Ishikawa (cell line): ENCODE data around the gene PGC.

Experiments used
- CEBPB ChIP-seq: IDR thresholded peaks from 2 replicates; pipeline ENCODE4 v1.6.1; 2012
- CREB1 ChIP-seq: IDR thresholded peaks from 2 replicates; pipeline ENCODE4 v1.6.1; 2012; ENCODE audit warnings: low read depth
- EGR1 ChIP-seq: IDR thresholded peaks from 2 replicates; pipeline ENCODE4 v1.6.1; 2012
- EP300 ChIP-seq: IDR thresholded peaks from 2 replicates; pipeline ENCODE4 v1.6.1; 2012; ENCODE audit warnings: borderline replicate concordance
- FOXM1 ChIP-seq: IDR thresholded peaks from 2 replicates; pipeline ENCODE4 v1.6.1; 2012; ENCODE audit warnings: low read depth, borderline replicate concordance
- NFIC ChIP-seq: IDR thresholded peaks from 2 replicates; pipeline ENCODE4 v1.6.1; 2012
- RAD21 ChIP-seq: IDR thresholded peaks from 2 replicates; pipeline ENCODE4 v1.6.1; 2012; ENCODE audit warnings: low read depth
- TAF1 ChIP-seq: IDR thresholded peaks from 2 replicates; pipeline ENCODE4 v1.6.1; 2012; ENCODE audit warnings: low read depth, mild to moderate bottlenecking
- TCF12 ChIP-seq: IDR thresholded peaks from 2 replicates; pipeline ENCODE4 v1.6.1; 2012; ENCODE audit warnings: low read depth
- TEAD4 ChIP-seq: IDR thresholded peaks from 2 replicates; pipeline ENCODE4 v1.6.1; 2012
- YY1 ChIP-seq: IDR thresholded peaks from 2 replicates; pipeline ENCODE4 v1.6.1; 2012; ENCODE audit warnings: low read depth
- ZBTB7A ChIP-seq: IDR thresholded peaks from 2 replicates; pipeline ENCODE4 v1.6.1; 2012; ENCODE audit warnings: low read depth
- TF ChIP-seq, protein P1 (sequence below): IDR thresholded peaks from 2 replicates; pipeline ENCODE4 v1.6.1; 2012
- TF ChIP-seq, protein P2 (sequence below): IDR thresholded peaks from 2 replicates; pipeline ENCODE4 v1.6.1; 2012
- TF ChIP-seq, protein P3 (sequence below): IDR thresholded peaks from 2 replicates; pipeline ENCODE4 v1.6.1; 2012; ENCODE audit warnings: low read depth, mild to moderate bottlenecking

Gene PGC

DNA sequence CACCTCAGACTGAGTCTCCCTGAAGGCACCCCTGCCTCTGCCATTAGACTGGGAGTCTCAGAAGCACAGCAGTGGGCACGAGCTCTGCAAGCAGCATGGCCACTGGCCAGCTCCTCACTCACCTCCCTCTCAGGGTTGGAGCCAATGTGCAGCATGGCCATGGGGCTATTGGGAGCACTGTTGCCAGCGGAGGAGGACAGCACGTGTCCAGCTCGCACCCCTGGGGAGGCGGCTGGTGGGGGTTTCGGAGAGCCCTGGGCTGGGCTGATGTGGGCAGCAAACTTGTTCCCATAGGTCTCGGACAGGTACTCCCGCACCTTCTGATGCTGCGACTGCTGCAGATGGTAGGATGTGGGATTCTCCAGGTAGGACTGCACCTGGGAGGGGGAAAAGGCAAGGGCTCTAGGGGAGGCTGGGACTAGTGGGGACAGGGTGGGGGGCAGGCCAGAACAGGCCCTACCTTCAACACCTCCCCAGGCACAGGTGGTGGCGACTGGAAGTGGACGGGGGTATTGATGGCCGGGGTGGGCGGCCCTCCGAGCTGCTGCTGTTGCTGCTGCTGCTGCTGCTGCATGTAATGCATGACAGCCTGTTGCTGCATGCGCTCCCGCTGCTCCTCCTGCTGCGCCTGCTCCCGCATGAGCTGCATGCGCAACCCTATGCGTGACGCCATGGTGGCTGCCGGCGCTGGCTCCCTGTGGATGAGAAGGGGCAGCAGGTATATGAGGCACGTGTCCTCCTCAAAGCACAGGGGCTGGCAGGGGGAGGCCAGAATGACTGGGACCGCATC is 56.5 kb downstream of the PGC start:
- TF ChIP-seq, protein P1, sequence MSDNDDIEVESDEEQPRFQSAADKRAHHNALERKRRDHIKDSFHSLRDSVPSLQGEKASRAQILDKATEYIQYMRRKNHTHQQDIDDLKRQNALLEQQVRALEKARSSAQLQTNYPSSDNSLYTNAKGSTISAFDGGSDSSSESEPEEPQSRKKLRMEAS, result no peak
- TF ChIP-seq CREB1, result no peak
- TF ChIP-seq TAF1, result no peak
- no peak for TF ChIP-seq NFIC
- TF ChIP-seq FOXM1, result no peak
- TF ChIP-seq, protein P2, sequence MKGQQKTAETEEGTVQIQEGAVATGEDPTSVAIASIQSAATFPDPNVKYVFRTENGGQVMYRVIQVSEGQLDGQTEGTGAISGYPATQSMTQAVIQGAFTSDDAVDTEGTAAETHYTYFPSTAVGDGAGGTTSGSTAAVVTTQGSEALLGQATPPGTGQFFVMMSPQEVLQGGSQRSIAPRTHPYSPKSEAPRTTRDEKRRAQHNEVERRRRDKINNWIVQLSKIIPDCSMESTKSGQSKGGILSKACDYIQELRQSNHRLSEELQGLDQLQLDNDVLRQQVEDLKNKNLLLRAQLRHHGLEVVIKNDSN, result no peak

DNA sequence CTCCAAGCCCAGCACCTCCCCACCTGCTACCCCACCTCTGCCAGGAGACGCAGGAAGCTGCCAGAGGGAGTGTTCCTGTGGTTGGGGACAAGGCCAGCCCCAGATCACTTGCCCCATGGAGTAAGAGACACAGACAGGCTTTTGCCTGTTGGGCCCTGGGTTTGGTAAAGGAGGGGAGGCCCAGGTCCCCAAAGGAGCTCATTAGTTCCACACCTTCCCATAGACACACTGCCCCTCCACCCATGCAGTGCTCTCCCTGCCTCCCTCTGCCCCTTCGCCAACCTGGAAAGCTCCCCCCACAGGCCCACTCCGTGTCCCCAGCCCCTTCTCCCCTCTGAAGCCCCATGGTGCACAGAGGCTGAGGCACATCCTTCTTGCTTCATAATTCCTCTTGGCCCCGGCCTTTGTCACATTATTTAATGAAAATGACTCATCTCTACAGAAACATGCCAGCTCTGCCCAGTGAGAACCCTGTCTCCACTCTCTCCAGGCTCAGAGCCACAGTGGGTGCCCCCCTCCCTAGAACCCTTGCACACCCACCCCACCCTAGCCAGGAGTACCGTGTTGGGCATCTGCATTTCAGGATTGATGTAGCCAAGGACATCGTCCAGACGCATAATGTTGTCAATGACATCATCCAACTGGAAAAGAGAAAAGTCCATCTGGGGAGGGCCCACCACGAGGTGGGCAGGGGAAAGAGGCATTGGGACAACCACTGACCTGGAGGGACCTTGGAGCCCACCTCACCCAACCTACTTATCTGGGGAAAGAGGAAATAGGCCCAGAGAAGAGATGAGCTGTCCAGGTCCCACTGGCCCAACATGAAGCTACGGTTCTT is 57.8 kb downstream of the PGC start:
- TF ChIP-seq EGR1 (no peak), CEBPB (no peak), EP300 (no peak), TCF12 (no peak), FOXM1 (no peak), TAF1 (no peak), CREB1 (no peak), ZBTB7A (no peak), RAD21 (no peak), TEAD4 (no peak), NFIC (no peak), YY1 (no peak)
- TF ChIP-seq, protein P3, sequence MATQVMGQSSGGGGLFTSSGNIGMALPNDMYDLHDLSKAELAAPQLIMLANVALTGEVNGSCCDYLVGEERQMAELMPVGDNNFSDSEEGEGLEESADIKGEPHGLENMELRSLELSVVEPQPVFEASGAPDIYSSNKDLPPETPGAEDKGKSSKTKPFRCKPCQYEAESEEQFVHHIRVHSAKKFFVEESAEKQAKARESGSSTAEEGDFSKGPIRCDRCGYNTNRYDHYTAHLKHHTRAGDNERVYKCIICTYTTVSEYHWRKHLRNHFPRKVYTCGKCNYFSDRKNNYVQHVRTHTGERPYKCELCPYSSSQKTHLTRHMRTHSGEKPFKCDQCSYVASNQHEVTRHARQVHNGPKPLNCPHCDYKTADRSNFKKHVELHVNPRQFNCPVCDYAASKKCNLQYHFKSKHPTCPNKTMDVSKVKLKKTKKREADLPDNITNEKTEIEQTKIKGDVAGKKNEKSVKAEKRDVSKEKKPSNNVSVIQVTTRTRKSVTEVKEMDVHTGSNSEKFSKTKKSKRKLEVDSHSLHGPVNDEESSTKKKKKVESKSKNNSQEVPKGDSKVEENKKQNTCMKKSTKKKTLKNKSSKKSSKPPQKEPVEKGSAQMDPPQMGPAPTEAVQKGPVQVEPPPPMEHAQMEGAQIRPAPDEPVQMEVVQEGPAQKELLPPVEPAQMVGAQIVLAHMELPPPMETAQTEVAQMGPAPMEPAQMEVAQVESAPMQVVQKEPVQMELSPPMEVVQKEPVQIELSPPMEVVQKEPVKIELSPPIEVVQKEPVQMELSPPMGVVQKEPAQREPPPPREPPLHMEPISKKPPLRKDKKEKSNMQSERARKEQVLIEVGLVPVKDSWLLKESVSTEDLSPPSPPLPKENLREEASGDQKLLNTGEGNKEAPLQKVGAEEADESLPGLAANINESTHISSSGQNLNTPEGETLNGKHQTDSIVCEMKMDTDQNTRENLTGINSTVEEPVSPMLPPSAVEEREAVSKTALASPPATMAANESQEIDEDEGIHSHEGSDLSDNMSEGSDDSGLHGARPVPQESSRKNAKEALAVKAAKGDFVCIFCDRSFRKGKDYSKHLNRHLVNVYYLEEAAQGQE, result no peak
- TF ChIP-seq, protein P1, result no peak
- TF ChIP-seq, protein P2, result no peak

DNA sequence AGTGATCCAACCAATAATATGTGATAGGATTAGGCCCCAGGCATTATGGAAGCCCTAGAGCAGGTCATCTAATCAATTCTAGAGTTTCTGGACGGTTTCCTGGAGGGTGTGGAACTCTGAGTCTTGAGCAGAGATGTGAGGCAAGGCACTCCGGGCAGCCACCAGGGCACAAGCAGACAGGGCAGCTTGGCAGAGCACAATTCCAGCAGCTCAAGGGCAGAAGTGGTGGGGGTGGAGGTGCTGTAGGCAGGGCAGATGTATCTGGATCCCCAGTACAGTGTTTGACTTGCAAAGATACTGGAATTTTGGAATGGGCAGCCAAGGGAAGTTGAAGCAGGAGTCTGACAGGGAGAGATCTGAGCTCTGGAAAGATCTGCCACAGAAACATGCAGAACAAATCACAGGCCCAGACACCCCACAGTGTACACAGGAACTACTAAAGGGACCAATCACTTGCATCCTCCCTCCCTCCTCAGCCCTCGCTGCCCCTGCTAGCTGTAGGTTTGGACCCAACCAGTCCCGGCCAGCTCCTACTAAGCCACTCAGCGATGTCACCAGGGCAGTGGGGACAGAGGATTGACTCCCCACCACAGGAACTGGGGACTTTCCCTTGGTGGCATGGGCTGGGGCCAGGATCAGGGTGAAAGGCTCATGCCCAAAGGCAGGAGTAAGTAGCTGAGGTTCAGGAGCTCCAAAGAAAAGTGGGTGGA is 58.8 kb downstream of the PGC start:
- TF ChIP-seq EGR1, result no peak
- no peak for TF ChIP-seq EP300
- TF ChIP-seq, protein P1, result no peak
- TF ChIP-seq FOXM1, result no peak
- no peak for TF ChIP-seq CEBPB
- TF ChIP-seq, protein P3, result no peak
- TF ChIP-seq RAD21, result no peak
- TF ChIP-seq TEAD4, result no peak
- TF ChIP-seq TAF1, result no peak
- no peak for TF ChIP-seq NFIC

DNA sequence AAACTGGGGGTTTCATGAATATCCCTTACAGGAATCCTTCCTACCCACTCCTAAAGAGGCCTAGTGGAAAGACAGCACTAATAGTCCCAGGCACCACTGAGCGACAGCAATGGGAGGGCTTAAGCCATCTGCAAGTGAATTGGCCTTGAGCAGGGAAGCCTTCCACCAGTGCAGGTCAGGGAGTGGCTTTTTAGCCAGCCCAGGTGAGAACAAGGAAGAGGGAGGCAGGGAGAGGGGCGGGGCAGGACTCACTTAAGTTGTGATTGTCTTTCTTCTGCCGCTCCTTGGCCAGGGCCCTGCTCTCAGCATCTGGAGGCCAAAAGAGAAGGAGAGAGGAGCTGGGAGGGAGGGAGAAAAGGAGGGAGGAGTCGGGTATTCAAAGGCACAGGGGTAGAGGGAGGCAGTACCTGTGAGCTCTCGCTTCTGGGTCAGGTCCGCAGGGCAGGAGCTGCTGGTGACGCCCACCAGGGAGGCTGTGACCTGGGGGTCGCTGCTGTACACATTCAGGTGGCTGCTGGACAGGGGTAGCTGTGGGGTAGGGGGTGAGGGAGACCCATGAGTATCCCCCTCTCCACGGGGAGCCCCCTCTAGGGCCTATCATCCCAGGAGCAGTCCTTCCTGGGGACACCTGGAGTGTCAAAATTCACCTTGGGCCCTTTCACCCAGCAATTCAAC is 59.6 kb downstream of the PGC start:
- TF ChIP-seq RAD21, result no peak
- no peak for TF ChIP-seq TEAD4
- TF ChIP-seq, protein P3, result no peak
- TF ChIP-seq EP300, result no peak
- no peak for TF ChIP-seq NFIC
- no peak for TF ChIP-seq ZBTB7A
- TF ChIP-seq, protein P1, result no peak
- no peak for TF ChIP-seq TAF1
- no peak for TF ChIP-seq YY1
